NCI-H524 (cell line): ENCODE results near the gene ATP2B2.

Experiments used
- DNase-seq, 2 experiments: peaks; one replicate each; lab custom pipeline; 2025; lab: John Stamatoyannopoulos, UW

ATP2B2 gene

DNA sequence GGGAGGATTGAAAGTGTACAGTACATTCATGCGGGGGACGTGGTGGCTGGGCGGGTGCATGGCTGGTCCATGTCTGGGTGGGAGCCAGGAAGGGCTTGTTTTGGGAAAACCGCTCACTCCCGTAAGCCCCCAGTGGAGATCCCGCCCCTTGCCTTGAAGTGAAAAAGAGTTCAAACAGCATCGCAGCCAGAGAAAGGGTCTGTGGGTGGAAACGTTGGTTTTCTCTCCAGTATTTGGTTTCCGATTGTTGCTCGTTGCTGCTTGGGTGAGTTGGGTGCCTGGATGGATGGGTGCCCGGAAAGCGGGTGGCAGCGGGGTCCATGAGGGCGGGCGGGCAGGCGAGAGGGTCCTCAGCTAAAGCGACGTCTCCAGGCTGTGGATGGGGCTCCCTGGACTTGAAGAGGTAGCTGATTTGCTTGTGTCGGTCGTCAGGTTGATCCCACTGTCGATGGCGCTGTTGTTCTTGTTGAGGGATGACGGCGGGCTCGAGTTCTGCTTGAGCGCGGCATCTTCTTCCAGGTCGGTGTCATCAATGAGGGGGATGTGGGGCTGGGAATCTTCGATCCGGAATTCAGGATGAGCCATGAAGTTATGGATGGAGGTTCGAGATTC lies 176.8 kb downstream of the ATP2B2 start:
- DNase-seq, result no peak

DNA sequence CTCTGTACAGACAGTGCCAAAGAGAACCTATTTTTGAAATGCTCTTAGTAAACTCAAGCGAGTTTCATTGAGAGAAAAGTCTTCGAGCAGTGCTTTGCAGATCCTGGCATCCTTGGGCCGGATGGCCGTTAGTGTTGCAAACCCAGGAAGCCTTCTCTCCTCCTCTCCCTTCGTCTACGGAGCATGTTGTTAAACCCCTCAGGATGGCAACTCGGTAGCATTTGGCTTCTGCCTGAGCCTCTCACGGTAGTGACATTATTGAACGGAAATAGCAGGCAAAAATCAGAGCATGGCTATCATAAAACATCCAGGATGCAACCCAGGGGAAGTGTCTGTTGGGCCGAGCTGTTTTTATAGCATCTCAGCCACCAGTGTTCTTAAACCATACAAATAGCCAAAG lies 177.8 kb downstream of the ATP2B2 start:
- no peak for DNase-seq

DNA sequence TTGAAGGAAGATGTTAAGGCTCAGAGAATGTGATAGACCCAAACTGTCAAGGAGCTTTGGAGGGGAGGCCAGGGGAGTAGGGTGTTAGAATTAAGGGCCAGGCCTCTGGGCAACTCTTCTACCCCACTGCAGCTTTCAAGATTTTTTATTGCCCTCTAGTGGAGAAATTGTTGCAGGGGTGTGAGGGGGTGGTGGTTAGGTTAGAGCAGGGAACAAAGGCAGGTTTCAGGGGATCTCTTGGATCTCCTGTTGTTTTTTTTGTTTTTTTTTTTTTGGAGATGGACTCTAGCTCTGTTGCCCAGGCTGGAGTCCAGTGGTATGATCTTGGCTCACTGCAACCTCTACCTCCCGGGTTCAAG lies 183.1 kb downstream of the ATP2B2 start:
- DNase-seq, result peak in 1 of 2 experiments; percentile 25

DNA sequence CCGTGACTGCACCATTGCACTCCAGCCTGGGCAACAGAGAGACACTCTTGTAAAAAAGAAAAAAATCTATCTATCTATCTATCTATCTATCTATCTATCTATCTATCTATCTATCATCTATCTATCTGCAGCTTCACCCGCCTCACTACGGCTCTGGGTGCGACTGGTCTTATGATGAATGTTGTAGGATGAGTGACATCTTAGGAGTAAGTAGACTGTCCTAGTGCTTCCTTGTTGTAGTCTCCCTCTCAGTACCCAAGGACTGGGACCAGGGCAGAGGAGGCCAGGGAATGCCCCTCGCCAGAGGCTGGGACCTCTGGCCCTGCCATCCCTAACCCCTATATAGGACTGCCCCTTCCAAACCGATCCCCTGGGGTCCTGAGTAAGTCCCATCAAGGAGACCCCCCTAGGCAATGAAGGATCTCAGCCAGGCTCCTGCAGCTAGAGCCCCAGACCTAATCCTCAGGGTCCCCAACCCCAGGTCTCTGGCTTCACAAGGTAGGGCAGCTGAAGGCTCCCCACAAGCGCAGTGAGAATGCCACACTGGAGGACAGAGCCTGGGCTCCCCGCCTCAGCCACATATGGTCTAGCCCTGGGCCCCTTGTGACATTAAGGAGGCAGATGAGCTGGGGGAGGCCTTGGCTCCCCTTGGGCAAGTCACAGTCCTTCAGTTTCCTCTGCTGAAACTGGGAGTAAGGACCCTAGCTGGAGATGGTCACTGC lies 183.6 kb downstream of the ATP2B2 start:
- DNase-seq, result no peak

DNA sequence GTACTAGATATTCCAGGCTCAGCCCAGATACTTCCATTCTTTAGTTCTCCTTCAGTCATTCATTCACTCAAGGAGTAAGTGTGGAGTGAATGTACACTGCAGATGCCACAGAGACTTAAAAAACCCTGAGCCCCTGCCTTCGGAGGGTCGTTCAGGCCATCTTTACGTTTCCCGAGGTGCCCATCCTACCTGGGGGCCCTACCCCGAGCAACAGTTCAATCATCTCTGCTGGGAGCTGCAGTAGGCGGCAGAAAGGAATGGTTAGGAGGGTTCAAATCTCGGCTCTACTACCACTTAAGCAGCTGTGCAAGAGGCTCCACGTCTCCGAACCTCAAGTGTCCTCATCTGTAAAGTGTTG lies 185.1 kb downstream of the ATP2B2 start:
- no peak for DNase-seq

DNA sequence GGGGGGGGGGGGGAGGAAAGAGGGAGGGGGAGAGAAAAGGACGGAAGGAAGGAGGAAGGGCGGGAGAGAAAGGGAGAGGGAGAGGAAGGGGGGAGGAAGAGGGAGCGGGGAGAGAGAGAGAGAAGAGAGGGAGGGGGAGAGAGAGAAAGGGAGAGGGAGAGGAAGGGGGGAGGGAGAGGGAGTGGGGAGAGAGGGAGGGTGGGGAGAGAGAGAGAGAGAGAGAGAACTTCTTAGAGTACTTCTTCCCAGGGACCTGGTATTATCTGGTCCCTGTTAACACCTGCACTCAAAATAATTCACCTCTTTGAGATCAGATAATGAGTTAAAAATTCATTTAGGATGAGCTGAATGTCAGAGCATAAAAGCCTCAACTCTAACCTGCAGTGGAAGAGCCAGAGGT lies 185.6 kb downstream of the ATP2B2 start:
- no peak for DNase-seq

DNA sequence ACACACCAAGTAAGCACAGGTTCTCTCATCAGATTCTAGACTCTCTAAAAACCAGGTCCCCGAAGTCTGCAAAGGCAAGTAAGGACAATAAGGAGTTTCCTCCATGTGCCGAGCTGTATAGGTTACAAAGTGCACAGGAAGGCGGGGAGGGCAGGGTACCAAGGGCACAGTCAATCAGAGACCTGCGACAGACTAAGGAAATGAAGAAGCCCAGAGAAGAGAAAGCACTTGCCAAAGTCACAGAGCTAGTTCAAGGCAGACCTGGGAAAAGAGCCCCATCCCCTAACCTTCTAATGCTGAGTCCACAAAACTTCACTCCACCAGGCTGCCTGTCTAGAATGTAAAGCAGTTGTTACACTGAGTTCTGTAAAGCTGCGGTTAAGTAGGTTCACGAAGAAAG lies 186.1 kb downstream of the ATP2B2 start:
- DNase-seq, result no peak

DNA sequence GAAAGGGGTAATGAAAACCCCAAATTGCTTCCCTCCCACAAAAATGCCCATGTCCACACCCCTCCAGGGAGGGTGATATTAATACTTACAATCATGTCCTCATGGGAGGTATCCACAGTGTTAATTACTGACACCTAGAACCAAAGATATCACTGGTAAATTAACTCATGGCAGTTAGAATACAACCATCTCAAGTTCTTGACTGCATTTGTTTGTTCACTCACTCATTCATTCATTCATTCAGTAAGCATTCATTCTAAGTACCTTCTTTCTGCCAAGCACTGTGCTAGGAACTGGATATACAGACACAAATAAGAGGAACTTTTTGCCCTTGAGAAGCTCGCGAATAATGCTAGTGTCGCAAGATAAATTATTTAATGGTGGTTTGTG lies 187.4 kb downstream of the ATP2B2 start:
- DNase-seq, result no peak

DNA sequence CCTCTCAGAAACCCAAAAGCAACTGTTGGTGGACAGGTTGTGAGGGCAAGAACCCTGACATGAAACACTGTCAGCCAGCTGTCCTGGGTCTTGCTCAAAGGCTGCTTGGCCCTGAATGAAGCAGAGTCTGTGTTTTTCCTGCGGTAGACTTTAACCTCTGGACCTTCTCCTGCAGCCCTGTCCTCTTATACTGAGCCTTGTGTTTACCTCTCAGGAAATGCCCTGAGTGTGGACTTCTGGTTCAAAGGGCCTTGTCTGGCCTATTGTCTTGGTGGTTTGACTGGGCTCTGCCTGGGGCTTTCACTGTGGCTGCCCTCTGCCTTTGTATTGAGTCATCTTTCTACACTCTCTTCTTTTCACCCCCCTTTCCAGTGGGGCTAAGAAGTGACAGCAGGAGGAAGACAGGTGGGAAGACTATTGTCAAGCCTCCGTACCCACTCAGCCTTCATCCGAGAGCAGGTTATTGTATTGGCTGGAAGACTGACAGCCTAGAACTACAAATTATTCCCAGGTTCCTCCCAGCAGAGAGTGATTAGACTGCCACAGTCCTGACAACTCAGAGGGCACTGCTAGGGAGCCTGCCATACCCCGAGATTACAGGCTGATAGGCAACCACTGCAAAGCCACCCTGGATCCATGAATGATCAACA lies 187.9 kb downstream of the ATP2B2 start:
- DNase-seq, result no peak

DNA sequence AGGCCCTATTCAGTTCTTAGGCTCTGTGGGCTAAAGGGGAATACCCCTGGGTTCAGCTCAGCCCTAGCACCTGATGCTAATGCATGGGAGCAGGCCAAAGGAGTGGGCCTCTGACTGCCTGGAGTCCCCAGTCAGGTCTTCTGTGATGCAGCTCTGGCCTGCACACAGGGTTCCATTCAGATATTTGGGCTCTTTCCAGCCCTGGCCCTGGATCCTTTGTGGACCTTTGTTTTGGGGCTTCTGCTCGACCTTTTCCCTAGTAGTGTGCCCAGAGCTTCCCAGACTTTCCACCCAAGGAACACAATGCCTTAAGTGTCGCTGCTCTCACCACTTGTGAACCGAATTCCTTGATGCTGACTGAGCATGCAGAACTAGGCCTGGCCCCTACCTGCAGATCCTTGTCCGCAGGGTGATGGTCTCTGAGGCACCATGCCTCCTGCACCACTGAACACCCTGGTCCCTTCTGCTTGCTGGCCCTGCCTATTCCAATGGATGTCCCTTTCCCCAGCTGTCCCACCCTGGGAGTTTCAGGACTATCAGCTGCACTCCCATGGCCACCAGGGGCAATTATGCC lies 189.5 kb downstream of the ATP2B2 start:
- DNase-seq, result no peak

DNA sequence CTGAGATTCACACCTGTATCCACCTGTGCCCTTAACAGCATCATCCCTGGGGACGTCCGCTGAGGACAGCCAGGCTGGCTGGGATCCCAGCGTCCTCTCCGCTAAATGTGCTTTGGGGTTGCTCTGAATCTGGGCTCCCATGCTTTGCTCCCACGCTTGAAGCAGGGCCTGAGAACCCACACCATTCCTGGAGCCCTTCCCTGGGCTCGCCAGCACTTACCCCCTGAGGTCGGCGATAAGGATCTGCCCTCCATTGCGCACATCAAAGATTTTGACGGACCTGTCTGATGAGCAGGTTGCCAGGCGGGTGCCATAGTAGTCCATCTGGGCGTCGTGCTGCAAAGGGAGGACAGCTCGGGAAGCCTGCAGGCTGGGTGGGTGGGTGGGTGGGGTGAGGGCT lies 190.3 kb downstream of the ATP2B2 start:
- DNase-seq, result no peak

DNA sequence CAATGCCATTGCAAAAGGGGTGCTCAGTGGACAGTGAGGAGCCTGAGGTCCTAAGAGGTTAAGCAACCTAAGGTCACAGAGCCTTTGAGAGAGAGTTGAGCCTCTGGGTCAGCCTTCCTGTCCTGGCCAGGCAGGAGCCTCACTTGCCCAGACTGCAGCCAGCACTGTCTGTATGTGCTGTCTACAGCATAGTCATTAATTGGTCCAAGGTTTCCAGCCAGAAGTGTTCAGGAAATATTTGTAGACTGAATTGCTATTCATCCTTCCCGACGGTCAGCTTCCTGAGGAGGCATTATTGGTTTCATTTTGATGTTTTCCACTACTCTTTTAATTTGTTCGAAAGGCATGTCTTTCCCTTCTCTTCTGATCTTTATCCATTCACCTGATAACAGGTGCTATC lies 192.5 kb downstream of the ATP2B2 start:
- DNase-seq, result no peak

DNA sequence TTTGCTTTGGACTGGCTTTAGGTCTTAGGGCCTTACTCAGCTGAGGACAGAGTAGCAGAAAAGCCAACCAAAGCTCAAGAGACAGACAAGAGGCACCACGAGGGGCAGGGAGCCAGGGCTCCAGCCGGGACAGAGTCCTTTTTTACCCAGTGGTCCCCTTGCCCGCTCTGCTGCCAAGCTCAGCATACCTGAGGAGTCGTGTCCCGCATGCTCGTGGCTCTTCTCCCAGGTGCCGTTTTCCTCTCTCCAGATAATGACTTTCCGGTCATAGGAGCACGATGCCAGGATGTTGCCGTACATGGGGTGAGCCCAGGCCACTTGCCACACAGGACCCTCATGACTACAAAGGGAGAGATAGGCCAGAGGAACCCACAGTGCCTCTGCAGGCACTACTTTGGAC lies 193.0 kb downstream of the ATP2B2 start:
- DNase-seq, result no peak

DNA sequence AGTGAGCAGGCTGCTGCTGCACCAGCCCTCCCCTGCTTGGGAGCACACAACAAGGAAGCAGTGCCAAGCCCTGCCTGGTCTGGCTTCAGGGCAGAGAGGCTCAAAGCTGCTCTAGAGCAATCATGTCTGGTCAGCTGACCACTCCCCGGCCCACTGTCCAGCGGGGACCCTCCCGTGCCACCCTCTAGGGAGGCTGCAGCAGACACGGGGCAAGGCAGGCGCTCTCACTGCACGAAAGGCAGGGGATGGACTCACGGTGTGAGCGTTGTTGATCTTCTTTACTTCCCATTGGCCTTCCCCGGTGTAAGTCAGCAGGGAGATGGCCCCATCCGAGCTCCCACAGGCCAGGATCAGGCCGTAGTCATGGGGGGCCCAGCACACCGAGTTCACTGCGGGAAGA lies 193.7 kb downstream of the ATP2B2 start:
- no peak for DNase-seq

DNA sequence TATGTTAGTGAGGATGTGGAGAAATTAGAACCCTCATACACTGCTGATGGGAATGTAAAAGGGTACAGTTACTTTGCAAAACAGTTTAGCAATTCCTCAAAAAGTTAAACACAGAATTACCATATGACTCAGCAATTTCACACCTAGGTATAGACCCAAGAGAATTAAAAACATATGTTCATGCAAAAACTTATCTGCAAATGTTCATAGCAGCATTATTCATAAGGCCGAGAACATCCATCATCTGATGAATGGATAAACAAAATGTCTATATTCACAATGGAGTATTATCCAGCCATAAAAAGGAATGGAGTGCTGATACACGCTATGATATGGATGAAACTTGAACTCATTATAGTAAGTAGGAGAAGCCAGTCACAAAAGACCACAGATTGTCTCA lies 194.8 kb downstream of the ATP2B2 start:
- no peak for DNase-seq

DNA sequence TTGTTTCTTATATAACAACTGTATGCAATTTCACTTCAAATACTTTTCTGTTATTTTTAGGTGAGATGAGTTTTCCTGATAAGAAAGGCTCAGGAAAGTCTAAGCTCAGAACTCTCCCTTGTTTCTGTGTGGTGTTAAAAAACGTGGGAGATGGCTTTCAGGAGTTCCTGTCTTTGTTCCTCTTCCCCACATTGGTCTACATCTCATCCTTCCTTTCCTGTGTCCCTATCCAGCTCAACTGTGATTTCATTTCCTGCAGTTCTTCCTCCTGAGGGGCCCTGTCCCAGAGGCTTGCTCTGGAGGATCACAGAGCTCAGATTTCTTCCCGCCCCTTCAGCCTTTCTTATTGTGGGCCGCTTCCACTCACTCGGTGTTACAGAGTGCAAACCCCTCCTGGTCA lies 195.7 kb downstream of the ATP2B2 start:
- DNase-seq, result no peak

DNA sequence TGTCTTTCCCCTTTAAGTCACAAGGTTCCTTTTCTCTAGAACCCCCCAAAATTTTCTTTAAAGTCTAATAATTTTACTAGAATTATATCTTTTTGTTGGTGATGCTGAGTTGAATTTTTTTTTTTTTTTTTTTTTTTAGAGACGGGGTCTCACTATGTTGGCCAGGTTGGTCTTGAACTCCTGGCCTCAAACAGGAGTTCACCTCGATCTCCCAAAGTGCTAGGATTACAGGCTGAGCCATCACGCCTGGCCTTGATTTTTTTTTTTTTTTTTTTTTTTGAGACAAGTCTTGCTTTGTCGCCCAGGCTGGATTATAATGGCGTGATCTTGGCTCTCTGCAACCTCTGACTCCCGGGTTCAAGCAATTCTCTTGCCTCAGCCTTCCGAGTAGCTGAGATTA lies 196.7 kb downstream of the ATP2B2 start:
- no peak for DNase-seq

DNA sequence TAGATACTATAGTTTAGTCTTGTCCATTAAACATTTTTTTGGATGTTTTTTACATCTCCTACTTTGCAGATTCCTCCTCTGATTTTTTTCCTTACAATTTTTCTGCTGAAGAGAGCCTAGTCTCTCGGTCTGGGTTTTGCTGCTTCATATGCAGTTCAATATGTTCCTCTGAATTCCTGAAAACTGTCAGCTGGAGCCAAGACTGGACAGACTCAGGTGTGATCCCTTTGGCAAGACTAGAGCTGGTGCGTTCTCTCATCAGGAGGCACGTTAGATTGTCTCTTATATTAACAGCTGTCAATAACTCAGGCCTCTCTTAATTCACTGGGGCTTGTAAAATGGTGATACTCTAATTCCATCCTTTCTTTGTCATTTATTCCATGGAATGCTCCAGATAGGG lies 199.2 kb downstream of the ATP2B2 start:
- no peak for DNase-seq

DNA sequence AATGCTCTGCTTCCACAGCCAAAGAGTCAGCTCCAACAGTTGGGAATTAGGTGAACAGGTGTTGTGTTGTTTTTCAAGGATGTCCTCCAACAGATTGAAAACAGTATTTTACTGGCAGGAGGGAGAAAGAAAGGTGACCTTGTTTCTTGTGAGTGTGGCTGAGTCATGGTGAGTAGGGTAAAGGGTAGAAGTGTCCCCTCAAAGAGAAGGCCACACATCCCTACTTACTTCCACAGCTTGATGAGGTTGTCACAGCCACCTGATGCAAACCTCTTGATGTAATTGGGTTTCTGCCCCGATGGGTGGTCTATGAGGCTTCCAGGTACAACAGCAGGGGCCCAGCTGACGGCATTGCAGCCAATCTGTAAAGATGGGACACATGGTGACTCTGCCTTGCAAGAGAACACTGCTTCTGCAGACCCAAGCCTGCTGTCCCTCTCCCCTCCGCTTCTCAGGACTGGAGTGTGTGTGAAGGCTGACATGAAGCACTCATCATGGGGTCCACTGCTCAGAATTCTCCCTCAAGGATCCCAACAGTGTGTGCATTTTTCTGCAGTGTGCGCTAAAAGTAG lies 200.0 kb downstream of the ATP2B2 start:
- DNase-seq, result peak; percentile 12 to 76

DNA sequence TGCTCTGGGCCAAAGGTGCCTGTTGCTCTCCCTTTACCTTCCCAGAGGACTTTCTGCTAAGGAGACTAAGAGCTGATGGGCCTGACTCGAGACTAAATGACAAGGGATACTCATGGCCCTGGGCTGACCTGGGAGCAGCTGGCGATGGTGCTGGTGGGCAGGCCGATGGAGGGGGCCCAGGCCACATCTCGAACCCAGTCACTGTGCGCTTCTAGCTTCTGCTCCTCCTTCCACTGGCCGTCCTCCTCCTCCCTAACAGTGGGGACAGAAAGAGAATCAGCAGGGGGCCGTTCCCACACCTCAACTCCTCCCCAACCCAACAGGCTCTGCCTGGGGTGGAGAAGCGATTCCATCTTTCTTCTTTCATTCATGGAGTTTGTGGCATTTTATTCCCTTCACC lies 200.5 kb downstream of the ATP2B2 start:
- DNase-seq, result no peak

DNA sequence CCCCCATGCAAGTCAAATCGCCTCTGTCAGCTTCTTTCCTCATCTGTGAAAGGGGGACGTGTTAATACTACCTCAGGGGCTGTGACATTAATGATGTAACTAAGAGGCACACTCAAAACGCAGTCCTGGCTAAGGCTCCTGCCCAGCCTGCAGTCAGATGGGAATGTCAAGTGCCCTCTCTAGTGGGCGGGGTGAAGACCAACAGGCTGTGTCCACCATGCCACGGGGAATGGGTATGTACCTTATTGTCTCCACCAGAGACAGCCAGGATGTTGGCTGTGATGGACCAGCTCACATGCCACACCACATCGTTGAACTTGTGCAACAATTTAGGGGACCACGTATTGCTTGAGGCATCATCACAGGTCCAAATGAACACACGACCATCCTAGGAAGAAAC lies 201.6 kb downstream of the ATP2B2 start:
- no peak for DNase-seq

DNA sequence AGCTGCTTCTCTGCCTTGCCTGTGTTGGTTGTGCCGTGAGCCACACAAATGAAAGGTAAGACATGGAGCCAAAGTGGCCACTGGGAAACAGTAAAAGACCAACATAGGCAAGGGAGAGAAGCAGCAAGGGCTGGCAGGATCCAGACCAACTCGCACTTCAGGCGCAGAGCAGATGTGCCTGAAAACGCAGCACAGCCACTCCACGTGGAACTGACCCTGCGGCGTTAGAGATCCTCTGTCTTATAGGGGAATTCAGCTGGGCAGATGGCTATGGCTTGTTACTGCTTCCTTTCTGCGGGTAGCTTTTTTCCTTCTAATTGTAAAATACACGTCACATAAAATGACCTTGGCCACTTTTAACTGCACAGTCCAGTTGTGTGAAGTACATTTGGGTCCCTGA lies 202.3 kb downstream of the ATP2B2 start:
- DNase-seq, result no peak

DNA sequence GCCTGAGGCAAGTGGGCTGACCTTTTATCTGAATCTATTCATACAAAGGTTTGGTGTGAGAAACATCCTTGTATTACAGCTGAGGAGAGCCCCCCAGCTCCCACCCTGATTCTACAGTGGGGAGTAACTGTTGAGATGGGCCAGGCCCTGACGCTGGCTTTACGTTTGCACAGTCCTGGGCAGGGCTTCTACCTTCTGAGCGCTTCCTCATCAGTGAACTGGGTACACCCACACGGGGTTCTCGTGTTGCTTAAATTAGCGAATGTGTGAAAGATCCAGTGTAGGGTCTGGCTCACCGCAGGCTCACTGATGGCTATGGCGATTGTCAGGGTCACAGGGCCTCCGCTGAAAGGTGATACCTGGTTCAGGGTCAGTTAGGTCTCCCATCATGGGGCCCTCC lies 205.3 kb downstream of the ATP2B2 start:
- DNase-seq, result no peak
